DOHH2 (cell line): ENCODE data around the gene EML1.

Source experiments
- H3F3A ChIP-seq: fragments of 200-600 bp; sonication (generic), shearing (Covaris generic); 2 replicates; pipeline ENCODE4 v1.6.0; 2016; ENCODE audit warnings: antibody characterized with exemption, mild to moderate bottlenecking; ENCODE audit not compliant: control insufficient read depth, insufficient read depth
- H3K27ac ChIP-seq: fragments of 200-600 bp; sonication (generic); 2 replicates; pipeline ENCODE4 v1.5.1; 2014; ENCODE audit warnings: low read depth, mild to moderate bottlenecking, low read length, moderate library complexity
- H3K27me3 ChIP-seq: fragments of 200-600 bp; sonication (generic); 2 replicates; pipeline ENCODE4 v1.6.1; 2014; ENCODE audit warnings: mild to moderate bottlenecking, low read length, mixed read lengths; ENCODE audit not compliant: control insufficient read depth
- H3K36me3 ChIP-seq: fragments of 200-600 bp; sonication (generic); 2 replicates; pipeline ENCODE4 v1.6.1; 2014; ENCODE audit warnings: mild to moderate bottlenecking, low read length, moderate library complexity, mixed read lengths; ENCODE audit not compliant: control insufficient read depth
- H3K4me1 ChIP-seq: fragments of 200-600 bp; sonication (generic); 2 replicates; pipeline ENCODE4 v1.6.1; 2014; ENCODE audit warnings: mild to moderate bottlenecking, low read length, mixed read lengths; ENCODE audit not compliant: control insufficient read depth
- H3K4me2 ChIP-seq: fragments of 200-600 bp; sonication (generic); 2 replicates; pipeline ENCODE4 v1.6.0; 2014; ENCODE audit warnings: mild to moderate bottlenecking, low read length, moderate library complexity
- H3K4me3 ChIP-seq: fragments of 200-600 bp; sonication (generic); 2 replicates; pipeline ENCODE4 v1.5.1; 2014; ENCODE audit warnings: mild to moderate bottlenecking, low read length, mixed read lengths
- H3K79me2 ChIP-seq: fragments of 200-600 bp; sonication (generic); 2 replicates; pipeline ENCODE4 v1.6.1; 2014; ENCODE audit warnings: mild to moderate bottlenecking, low read length, mixed read lengths; ENCODE audit not compliant: control insufficient read depth
- H3K9me2 ChIP-seq: fragments of 200-600 bp; sonication (generic); replicated peaks from 2 replicates; pipeline ENCODE4 v1.6.1; 2014; ENCODE audit warnings: mild to moderate bottlenecking, low read length, mixed read lengths; ENCODE audit not compliant: control insufficient read depth
- H3K9me3 ChIP-seq: fragments of 200-600 bp; sonication (generic); 2 replicates; pipeline ENCODE4 v1.6.1; 2014; ENCODE audit warnings: antibody characterized with exemption, low read length, mixed read lengths; ENCODE audit not compliant: control insufficient read depth, insufficient read depth
- H4K20me1 ChIP-seq: fragments of 200-600 bp; sonication (generic); 2 replicates; pipeline ENCODE4 v1.6.0; 2014; ENCODE audit warnings: low read depth, mild to moderate bottlenecking, antibody characterized with exemption, low read length, moderate library complexity; ENCODE audit not compliant: control insufficient read depth, insufficient read depth
- EZH2phosphoT487 ChIP-seq: fragments of 200-600 bp; sonication (generic); IDR thresholded peaks from 2 replicates; pipeline ENCODE4 v1.6.1; 2017; ENCODE audit warnings: borderline replicate concordance, mild to moderate bottlenecking, antibody characterized with exemption, low read length, moderate library complexity, mixed read lengths
- TF ChIP-seq, protein P1 (sequence below): fragments of 200-600 bp; sonication (generic); IDR thresholded peaks from one replicate; pipeline ENCODE4 v1.5.1; 2014; ENCODE audit warnings: antibody characterized with exemption, mild to moderate bottlenecking, low read depth, low read length; ENCODE audit not compliant: poor library complexity, severe bottlenecking

EML1 gene

DNA sequence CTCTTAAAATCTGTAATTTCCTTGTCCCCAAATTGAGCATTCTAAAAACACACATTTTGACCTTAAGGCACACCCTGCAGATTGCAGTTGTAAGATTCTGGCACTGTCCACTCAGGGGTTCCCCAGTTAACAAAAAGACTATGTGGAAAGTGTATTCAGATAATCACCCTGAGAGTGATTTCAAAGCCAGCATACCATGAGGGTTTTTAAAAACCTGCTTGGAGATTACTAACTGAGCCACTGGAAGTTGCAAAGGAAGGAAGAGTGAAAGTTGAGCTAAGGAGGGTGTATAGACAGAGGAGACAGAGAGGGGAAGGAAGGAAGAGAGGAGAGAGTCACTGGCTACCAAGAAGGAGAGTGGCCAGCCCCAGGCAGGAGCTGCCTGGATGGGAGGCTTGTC is 82.6 kb downstream of the EML1 start:
- TF ChIP-seq EZH2phosphoT487: no peak
- TF ChIP-seq, protein P1, sequence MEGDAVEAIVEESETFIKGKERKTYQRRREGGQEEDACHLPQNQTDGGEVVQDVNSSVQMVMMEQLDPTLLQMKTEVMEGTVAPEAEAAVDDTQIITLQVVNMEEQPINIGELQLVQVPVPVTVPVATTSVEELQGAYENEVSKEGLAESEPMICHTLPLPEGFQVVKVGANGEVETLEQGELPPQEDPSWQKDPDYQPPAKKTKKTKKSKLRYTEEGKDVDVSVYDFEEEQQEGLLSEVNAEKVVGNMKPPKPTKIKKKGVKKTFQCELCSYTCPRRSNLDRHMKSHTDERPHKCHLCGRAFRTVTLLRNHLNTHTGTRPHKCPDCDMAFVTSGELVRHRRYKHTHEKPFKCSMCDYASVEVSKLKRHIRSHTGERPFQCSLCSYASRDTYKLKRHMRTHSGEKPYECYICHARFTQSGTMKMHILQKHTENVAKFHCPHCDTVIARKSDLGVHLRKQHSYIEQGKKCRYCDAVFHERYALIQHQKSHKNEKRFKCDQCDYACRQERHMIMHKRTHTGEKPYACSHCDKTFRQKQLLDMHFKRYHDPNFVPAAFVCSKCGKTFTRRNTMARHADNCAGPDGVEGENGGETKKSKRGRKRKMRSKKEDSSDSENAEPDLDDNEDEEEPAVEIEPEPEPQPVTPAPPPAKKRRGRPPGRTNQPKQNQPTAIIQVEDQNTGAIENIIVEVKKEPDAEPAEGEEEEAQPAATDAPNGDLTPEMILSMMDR: no peak
- Histone ChIP-seq H3K9me2 (no peaks in the 10 kb centered on the region), H3K27me3 (peaks cover 13% of the 10 kb centered on the region; the same call in 1 of the 2 replicates), H3K4me2 (no peak overlapping the region), H3F3A (no peaks in the 10 kb centered on the region), H3K4me3 (no peak overlapping the region), H4K20me1 (no peaks in the 10 kb centered on the region), H3K9me3 (no peaks in the 10 kb centered on the region), H3K27ac (no peak overlapping the region), H3K36me3 (no peaks in the 10 kb centered on the region), H3K4me1 (no peaks in the 10 kb centered on the region), H3K79me2 (no peaks in the 10 kb centered on the region)

DNA sequence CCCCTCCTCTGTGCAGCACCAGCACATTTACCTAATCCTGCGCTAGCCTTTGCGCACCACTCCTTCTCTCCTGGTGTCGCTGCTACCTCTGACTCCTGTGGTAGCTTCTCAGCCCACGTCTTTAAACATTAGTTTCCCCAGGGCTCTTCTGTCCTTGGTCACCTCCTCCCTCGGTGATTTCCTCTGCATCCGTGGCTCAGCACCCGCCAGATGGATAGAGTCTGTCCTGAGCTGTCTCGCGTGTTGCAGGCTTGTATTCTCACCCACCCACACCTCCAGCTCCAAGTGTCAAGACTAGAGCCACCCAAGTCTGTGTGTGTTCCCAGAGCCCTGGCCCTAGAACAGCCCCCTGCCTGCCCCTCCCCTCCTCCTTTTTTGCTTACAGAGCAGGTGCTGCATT is 83.2 kb downstream of the EML1 start:
- H3K4me3 ChIP-seq: no peak overlapping the region
- no peaks in the 10 kb centered on the region for H3K79me2 ChIP-seq
- no peaks in the 10 kb centered on the region for H3F3A ChIP-seq
- H3K9me2 ChIP-seq: no peaks in the 10 kb centered on the region
- TF ChIP-seq, protein P1: no peak
- TF ChIP-seq EZH2phosphoT487: no peak
- H3K9me3 ChIP-seq: no peaks in the 10 kb centered on the region
- no peaks in the 10 kb centered on the region for H3K36me3 ChIP-seq
- no peaks in the 10 kb centered on the region for H3K4me1 ChIP-seq
- H3K27ac ChIP-seq: no peak overlapping the region
- H3K4me2 ChIP-seq: no peak overlapping the region
- H4K20me1 ChIP-seq: no peaks in the 10 kb centered on the region
- H3K27me3 ChIP-seq: peaks cover 13% of the 10 kb centered on the region; the same call in 1 of the 2 replicates

DNA sequence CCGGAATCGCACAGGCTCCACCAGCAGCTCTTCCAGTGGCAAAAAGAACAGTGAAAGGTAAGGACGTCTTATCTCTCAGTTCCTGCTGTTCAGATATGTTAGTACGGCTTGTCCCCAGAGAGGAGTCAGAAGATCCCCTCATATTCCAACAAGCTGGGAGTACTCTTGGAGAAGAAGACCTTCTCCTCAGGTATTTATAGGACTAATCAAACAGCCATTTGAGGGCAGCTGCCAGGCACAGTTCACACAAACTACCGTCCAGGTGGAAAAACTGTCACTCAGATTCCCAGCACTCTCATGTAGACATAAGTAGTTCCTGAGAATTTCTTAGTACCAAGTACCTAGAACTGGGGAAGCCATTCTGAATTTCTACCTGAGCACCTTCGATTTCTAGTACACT is 85.3 kb downstream of the EML1 start:
- Histone ChIP-seq H3K27ac (no peak overlapping the region), H3K27me3 (peaks cover 13% of the 10 kb centered on the region; the same call in 1 of the 2 replicates), H3K4me3 (no peak overlapping the region), H3K4me2 (no peak overlapping the region), H3K36me3 (no peaks in the 10 kb centered on the region), H3K79me2 (no peaks in the 10 kb centered on the region), H3K4me1 (no peaks in the 10 kb centered on the region), H4K20me1 (no peaks in the 10 kb centered on the region), H3K9me2 (no peaks in the 10 kb centered on the region), H3F3A (no peaks in the 10 kb centered on the region), H3K9me3 (no peaks in the 10 kb centered on the region)
- TF ChIP-seq EZH2phosphoT487: no peak
- TF ChIP-seq, protein P1: no peak
